Natural killer cell (primary cell): ENCODE results near the gene NR0B2. TPM values are rescaled to one million over a fixed set of nuclear protein-coding genes. Genes with fewer than 3 reads are reported as not detected.

ENCODE experiments used
- ATAC-seq, 3 donors: fragments of 150-1000 bp in 2 of 3; fragments of 200-7000 bp in 1 of 3; cut with Tn5 transposase; 1 replicate in 1 of 3; 2 replicates in 2 of 3; pipeline ENCODE4 v1.10.0; 2021; ENCODE audit warnings: mild to moderate bottlenecking in 2 of 3, moderate library complexity in 2 of 3
- DNase-seq, 2 donors: peaks; one replicate each; pipeline versions ENCODE4 v3.0.0 to v3.0.0-alpha.2; 2013 to 2021; ENCODE audit warnings: mixed read lengths in 1 of 2
- H3K27ac ChIP-seq: one replicate; pipeline ENCODE4 v1.5.1; 2013; ENCODE audit warnings: mild to moderate bottlenecking, low read length
- H3K27me3 ChIP-seq: one replicate; pipeline ENCODE4 v1.6.1; 2013; ENCODE audit warnings: low read length; ENCODE audit not compliant: control insufficient read depth, insufficient read depth
- H3K36me3 ChIP-seq: one replicate; pipeline ENCODE4 v1.6.1; 2013; ENCODE audit warnings: low read length; ENCODE audit not compliant: control insufficient read depth, insufficient read depth
- H3K4me1 ChIP-seq: one replicate; pipeline ENCODE4 v1.6.1; 2013; ENCODE audit warnings: low read length; ENCODE audit not compliant: control insufficient read depth, insufficient read depth
- H3K4me3 ChIP-seq: one replicate; pipeline ENCODE4 v1.5.1; 2013; ENCODE audit warnings: low read length
- H3K9me3 ChIP-seq: one replicate; pipeline ENCODE4 v1.6.1; 2013; ENCODE audit warnings: low read length; ENCODE audit not compliant: control insufficient read depth, insufficient read depth
- H3K27ac Mint-ChIP-seq, 2 donors: one replicate each; pipeline ENCODE4 v1.8.0; 2022; ENCODE audit warnings: mild to moderate bottlenecking in 2 of 2, mixed read lengths in 2 of 2, moderate library complexity in 1 of 2
- H3K27me3 Mint-ChIP-seq, 2 donors: one replicate each; pipeline ENCODE4 v1.8.0; 2022; ENCODE audit warnings: low read depth in 2 of 2, mixed read lengths in 2 of 2
- H3K36me3 Mint-ChIP-seq: one replicate; pipeline ENCODE4 v1.8.0; 2022; ENCODE audit warnings: mixed read lengths
- H3K4me1 Mint-ChIP-seq, 2 donors: one replicate each; pipeline ENCODE4 v1.8.0; 2022; ENCODE audit warnings: mixed read lengths in 2 of 2
- H3K4me3 Mint-ChIP-seq: one replicate; pipeline ENCODE4 v1.8.0; 2022; ENCODE audit warnings: mild to moderate bottlenecking, moderate library complexity, mixed read lengths
- H3K9me3 Mint-ChIP-seq, 2 donors: one replicate each; pipeline ENCODE4 v1.8.0; 2022; ENCODE audit warnings: mixed read lengths in 2 of 2
- CTCF ChIP-seq: fragments of 200-600 bp; IDR thresholded peaks from one replicate; pipeline ENCODE4 v1.8.0; 2022; ENCODE audit warnings: antibody characterized with exemption
- whole genome bisulfite sequencing: methylation state at CpG from one replicate; pipeline ENCODE4 v1.1.7; 2013; ENCODE audit warnings: missing lambda C conversion rate; ENCODE audit not compliant: insufficient coverage; 5-methylcytosine and 5-hydroxymethylcytosine counted together
- intact Hi-C: fragments of 100-400 bp; cut with micrococcal nuclease; formaldehyde crosslinking; loops from one replicate; pipeline ENCODE4 v1.14.2; 2022
- total RNA-seq, 4 donors: library from RNA; stranded (reverse); fragments of 120-200 nt in 1 of 4; gene quantifications; one replicate each; pipeline versions ENCODE4 v1.2.3 to v1.2.4, GENCODE V29; 2013 to 2022

Gene NR0B2
- total RNA-seq, 3 donors from 2014 or later (not counting 1 experiment from before 2014, with no cell fraction given), result not detected

- no peak for ATAC-seq
- H3K27me3 ChIP-seq, result no peaks in the 10 kb centered on the region
- Mint-ChIP-seq H3K9me3 (no peaks in the 10 kb centered on the region), H3K36me3 (no peaks in the 10 kb centered on the region), H3K4me1 (peaks cover 24 to 28% of the 10 kb centered on the region in 2 donors), H3K27me3 (no peaks in the 10 kb centered on the region), H3K4me3 (peak overlapping the region; percentile 97), H3K27ac (peak overlapping the region; percentile 95 to 96)
- DNase-seq, result no peak
- WGBS, result 45% methylated on average over 12 of the region's 18 CpGs
- peak overlapping the region; percentile 87 for H3K27ac ChIP-seq
- peaks cover 4% of the 10 kb centered on the region for H3K36me3 ChIP-seq
- H3K9me3 ChIP-seq, result no peaks in the 10 kb centered on the region
- peak overlapping the region; percentile 92 for H3K4me3 ChIP-seq
- no peak for TF ChIP-seq CTCF
- intact Hi-C loops, result loop anchor here (1.0 kb wide), 2 partner anchors 20 to 36 kb away; partner anchors contain the start of gene NUDC
- H3K4me1 ChIP-seq, result peaks cover 14% of the 10 kb centered on the region
Measured at GRCh38 chr1:26900815-26901511, 12.8 kb downstream of the NR0B2 start.

- no peak for TF ChIP-seq CTCF
- peak within 1 kb of the TSS; percentile 92 for H3K4me3 ChIP-seq
- Mint-ChIP-seq H3K36me3 (no peaks in the 10 kb centered on the region), H3K4me1 (peaks cover 24 to 28% of the 10 kb centered on the region in 2 donors), H3K9me3 (no peaks in the 10 kb centered on the region), H3K27ac (peak within 1 kb of the TSS; percentile 95 to 96), H3K27me3 (no peaks in the 10 kb centered on the region), H3K4me3 (peak within 1 kb of the TSS; percentile 97)
- no peaks in the 10 kb centered on the region for H3K27me3 ChIP-seq
- H3K36me3 ChIP-seq, result peaks cover 4% of the 10 kb centered on the region
- H3K4me1 ChIP-seq, result peaks cover 14% of the 10 kb centered on the region
- no peaks in the 10 kb centered on the region for H3K9me3 ChIP-seq
- peak; percentile 91 to 93 (median 92) for ATAC-seq
- intact Hi-C loops, result loop anchor here (1.0 kb wide), 2 partner anchors 21 to 35 kb away; partner anchors contain the start of gene NUDC
- DNase-seq, result peak; percentile 79 to 96
- H3K27ac ChIP-seq, result peak within 1 kb of the TSS; percentile 87
- WGBS, result under 1% methylated on average over 49 of the region's 50 CpGs
Measured at GRCh38 chr1:26900001-26900814, 13.6 kb downstream of the NR0B2 start, which contains the start of gene GPATCH3. GPATCH3 (minus strand) TSS chr1:26900467; CDS start chr1:26900442, 25 bp downstream.

- no peak for ATAC-seq
- DNase-seq, result no peak
- Mint-ChIP-seq H3K4me1 (peaks cover 24 to 34% of the 10 kb centered on the region in 2 donors), H3K27ac (no peak overlapping the region), H3K36me3 (peaks cover 7% of the 10 kb centered on the region), H3K4me3 (no peak overlapping the region), H3K27me3 (no peaks in the 10 kb centered on the region), H3K9me3 (no peaks in the 10 kb centered on the region)
- intact Hi-C loops, result no loop called here
- Histone ChIP-seq H3K4me1 (peaks cover 14% of the 10 kb centered on the region), H3K36me3 (peaks cover 29% of the 10 kb centered on the region), H3K27me3 (no peaks in the 10 kb centered on the region), H3K4me3 (no peak overlapping the region), H3K9me3 (no peaks in the 10 kb centered on the region), H3K27ac (no peak overlapping the region)
- no peak for TF ChIP-seq CTCF
- WGBS, result 99% methylated on average over 9 of the region's 9 CpGs
Measured at GRCh38 chr1:26897351-26897750, 16.4 kb downstream of the NR0B2 start.
